ENCODE results near the gene NECTIN3.

The NECTIN3 gene

GRCh38 chr3:111071257-111072030, at the start of gene NECTIN3:
TSS of gene NECTIN3 (plus strand) at chr3:111071816. CDS start at chr3:111072018, 202 bp downstream.
- peak; percentile 95 for DNase-seq (ENCODE audit: low read depth, low spot score)

GRCh38 chr3:111027868-111028267, 43.7 kb upstream of the NECTIN3 start:
- DNase-seq (ENCODE audit: low read depth, low spot score): no peak

GRCh38 chr3:111031538-111031937, 40.1 kb upstream of the NECTIN3 start:
- no peak for DNase-seq (ENCODE audit: low read depth, low spot score)

- no peak for DNase-seq (ENCODE audit: low read depth, low spot score)
Observed at GRCh38 chr3:111032677-111033076, 38.9 kb upstream of the NECTIN3 start.

GRCh38 chr3:111033470-111034050, 38.1 kb upstream of the NECTIN3 start:
- no peak for DNase-seq (ENCODE audit: low read depth, low spot score)

- no peak for DNase-seq (ENCODE audit: low read depth, low spot score)
Observed at GRCh38 chr3:111035316-111035715, 36.3 kb upstream of the NECTIN3 start.

GRCh38 chr3:111035902-111036301, 35.7 kb upstream of the NECTIN3 start:
- DNase-seq (ENCODE audit: low read depth, low spot score): no peak

GRCh38 chr3:111040959-111041358, 30.7 kb upstream of the NECTIN3 start:
- no peak for DNase-seq (ENCODE audit: low read depth, low spot score)

GRCh38 chr3:111045564-111045963, 26.1 kb upstream of the NECTIN3 start:
- DNase-seq (ENCODE audit: low read depth, low spot score): no peak

GRCh38 chr3:111047042-111047441, 24.6 kb upstream of the NECTIN3 start:
- no peak for DNase-seq (ENCODE audit: low read depth, low spot score)

GRCh38 chr3:111047812-111048435, 23.7 kb upstream of the NECTIN3 start:
- DNase-seq (ENCODE audit: low read depth, low spot score): no peak

- no peak for DNase-seq (ENCODE audit: low read depth, low spot score)
Observed at GRCh38 chr3:111051354-111051753, 20.3 kb upstream of the NECTIN3 start.

GRCh38 chr3:111068574-111068973, 3.0 kb upstream of the NECTIN3 start:
- DNase-seq (ENCODE audit: low read depth, low spot score): no peak

GRCh38 chr3:111069974-111070771, 1.4 kb upstream of the NECTIN3 start:
- DNase-seq (ENCODE audit: low read depth, low spot score): no peak

GRCh38 chr3:111070772-111071256, 802 bp upstream of the NECTIN3 start:
- no peak for DNase-seq (ENCODE audit: low read depth, low spot score)

- DNase-seq (ENCODE audit: low read depth, low spot score): no peak
Observed at GRCh38 chr3:111072031-111072921, 660 bp downstream of the NECTIN3 start.

GRCh38 chr3:111073218-111073617, 1.6 kb downstream of the NECTIN3 start:
- no peak for DNase-seq (ENCODE audit: low read depth, low spot score)

GRCh38 chr3:111076732-111077131, 5.1 kb downstream of the NECTIN3 start:
- no peak for DNase-seq (ENCODE audit: low read depth, low spot score)

GRCh38 chr3:111077369-111077768, 5.8 kb downstream of the NECTIN3 start:
- DNase-seq (ENCODE audit: low read depth, low spot score): no peak

- DNase-seq (ENCODE audit: low read depth, low spot score): no peak
Observed at GRCh38 chr3:111080413-111080812, 8.8 kb downstream of the NECTIN3 start.

- DNase-seq (ENCODE audit: low read depth, low spot score): no peak
Observed at GRCh38 chr3:111081008-111081545, 9.5 kb downstream of the NECTIN3 start.

Data from brain pericyte (primary cell).